Measurements from ENCODE around the gene TRMT1.

Gene TRMT1

DNA sequence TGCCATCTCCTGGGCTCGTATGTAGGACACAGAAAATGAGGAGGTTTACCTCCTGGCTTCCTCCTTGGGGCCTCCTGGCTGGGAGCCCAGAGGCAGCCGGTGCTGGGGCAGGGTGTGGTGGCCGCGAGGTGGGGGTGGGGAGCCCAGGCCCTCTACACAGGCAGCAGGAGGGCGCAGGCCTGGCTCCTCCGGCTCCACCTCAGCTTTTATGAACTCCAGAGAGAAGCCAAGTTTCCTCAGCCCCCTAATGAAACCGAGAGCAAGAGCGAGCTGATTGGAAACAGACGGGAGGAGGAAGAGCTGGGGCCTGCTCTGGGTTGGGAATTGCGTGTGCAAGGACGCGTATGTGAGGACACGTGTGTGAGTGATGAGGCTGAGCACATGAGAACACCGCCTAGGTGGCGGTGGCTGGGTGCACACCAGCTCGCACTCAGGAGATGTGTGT is 37.0 kb downstream of the TRMT1 start:
- Histone ChIP-seq H3K4me1 (ENCODE audit: insufficient read depth, low read length, severe bottlenecking) (no peaks in the 10 kb centered on the region), H3K36me3 (ENCODE audit: insufficient read depth, low read length) (no peaks in the 10 kb centered on the region), H3K4me2 (ENCODE audit: low read length) (no peak overlapping the region), H3K4me3 (ENCODE audit: low read depth, low read length, poor library complexity, severe bottlenecking) (no peak overlapping the region), H3K27me3 (ENCODE audit: insufficient read depth, low read length) (peaks cover 26% of the 10 kb centered on the region; the same call in 1 of the 2 replicates), H4K20me1 (ENCODE audit: insufficient read depth, low read length) (no peaks in the 10 kb centered on the region), H3F3A (ENCODE audit: insufficient read depth, low read length) (no peaks in the 10 kb centered on the region), H3K9me3 (ENCODE audit: low read length) (no peaks in the 10 kb centered on the region), H3K9me2 (ENCODE audit: low read depth, low read length) (no peaks in the 10 kb centered on the region), H3K79me2 (ENCODE audit: insufficient read depth, low read length) (no peaks in the 10 kb centered on the region), H3K9ac (ENCODE audit: low read length) (no peak overlapping the region), H3K27ac (ENCODE audit: low read depth, low read length, poor library complexity, severe bottlenecking) (no peak overlapping the region), H2AFZ (ENCODE audit: low read length) (no peak overlapping the region)
- TF ChIP-seq, protein P1, sequence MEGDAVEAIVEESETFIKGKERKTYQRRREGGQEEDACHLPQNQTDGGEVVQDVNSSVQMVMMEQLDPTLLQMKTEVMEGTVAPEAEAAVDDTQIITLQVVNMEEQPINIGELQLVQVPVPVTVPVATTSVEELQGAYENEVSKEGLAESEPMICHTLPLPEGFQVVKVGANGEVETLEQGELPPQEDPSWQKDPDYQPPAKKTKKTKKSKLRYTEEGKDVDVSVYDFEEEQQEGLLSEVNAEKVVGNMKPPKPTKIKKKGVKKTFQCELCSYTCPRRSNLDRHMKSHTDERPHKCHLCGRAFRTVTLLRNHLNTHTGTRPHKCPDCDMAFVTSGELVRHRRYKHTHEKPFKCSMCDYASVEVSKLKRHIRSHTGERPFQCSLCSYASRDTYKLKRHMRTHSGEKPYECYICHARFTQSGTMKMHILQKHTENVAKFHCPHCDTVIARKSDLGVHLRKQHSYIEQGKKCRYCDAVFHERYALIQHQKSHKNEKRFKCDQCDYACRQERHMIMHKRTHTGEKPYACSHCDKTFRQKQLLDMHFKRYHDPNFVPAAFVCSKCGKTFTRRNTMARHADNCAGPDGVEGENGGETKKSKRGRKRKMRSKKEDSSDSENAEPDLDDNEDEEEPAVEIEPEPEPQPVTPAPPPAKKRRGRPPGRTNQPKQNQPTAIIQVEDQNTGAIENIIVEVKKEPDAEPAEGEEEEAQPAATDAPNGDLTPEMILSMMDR (IDR thresholded peaks at IDR 0.05; ENCODE audit: low read length): no peak
- TF ChIP-seq EZH2 (IDR thresholded peaks at IDR 0.05; ENCODE audit: borderline replicate concordance, low read length): no peak

DNA sequence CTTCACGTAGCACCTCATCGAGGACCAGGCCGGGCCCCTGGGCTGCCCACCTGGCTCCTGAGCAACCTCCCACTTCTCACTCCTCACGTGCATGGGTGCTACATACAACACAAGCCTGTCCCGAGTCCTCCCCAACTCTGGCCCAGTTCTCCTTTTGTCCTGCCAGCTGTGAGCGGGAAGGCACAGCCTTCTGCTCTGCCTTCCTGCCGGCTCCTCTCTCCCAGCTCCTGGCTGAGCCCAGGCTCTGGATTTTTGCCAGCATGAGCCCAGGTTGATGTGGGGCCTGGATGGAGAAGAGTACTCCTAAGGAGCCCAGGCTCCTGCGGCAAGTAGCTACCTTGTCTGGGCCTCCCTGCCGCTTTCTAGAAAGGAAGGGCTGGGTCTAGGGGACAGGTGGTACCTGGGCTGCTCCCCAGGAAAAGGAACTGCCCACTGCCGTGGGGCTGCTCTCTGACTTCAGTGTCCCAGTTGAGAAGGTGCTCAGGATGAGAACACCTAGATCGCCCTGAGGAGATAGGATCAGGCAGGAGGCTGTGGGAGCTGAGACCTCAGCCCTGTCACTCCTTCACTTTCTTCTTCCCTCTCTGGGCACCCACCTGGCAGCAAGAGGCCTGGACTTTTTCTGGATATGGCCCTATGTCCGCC is 37.5 kb downstream of the TRMT1 start:
- H3K4me2 ChIP-seq (ENCODE audit: low read length): no peak overlapping the region
- no peak for TF ChIP-seq EZH2 (IDR thresholded peaks at IDR 0.05; ENCODE audit: borderline replicate concordance, low read length)
- TF ChIP-seq, protein P1 (IDR thresholded peaks at IDR 0.05; ENCODE audit: low read length): no peak
- no peaks in the 10 kb centered on the region for H3K4me1 ChIP-seq (ENCODE audit: insufficient read depth, low read length, severe bottlenecking)
- H3K4me3 ChIP-seq (ENCODE audit: low read depth, low read length, poor library complexity, severe bottlenecking): no peak overlapping the region
- no peaks in the 10 kb centered on the region for H3K79me2 ChIP-seq (ENCODE audit: insufficient read depth, low read length)
- no peak overlapping the region for H3K9ac ChIP-seq (ENCODE audit: low read length)
- peaks cover 25% of the 10 kb centered on the region; the same call in 1 of the 2 replicates for H3K27me3 ChIP-seq (ENCODE audit: insufficient read depth, low read length)
- H3K9me3 ChIP-seq (ENCODE audit: low read length): no peaks in the 10 kb centered on the region
- no peak overlapping the region for H3K27ac ChIP-seq (ENCODE audit: low read depth, low read length, poor library complexity, severe bottlenecking)
- H2AFZ ChIP-seq (ENCODE audit: low read length): no peak overlapping the region
- H4K20me1 ChIP-seq (ENCODE audit: insufficient read depth, low read length): no peaks in the 10 kb centered on the region
- H3F3A ChIP-seq (ENCODE audit: insufficient read depth, low read length): no peaks in the 10 kb centered on the region
- no peaks in the 10 kb centered on the region for H3K9me2 ChIP-seq (ENCODE audit: low read depth, low read length)
- H3K36me3 ChIP-seq (ENCODE audit: insufficient read depth, low read length): no peaks in the 10 kb centered on the region

DNA sequence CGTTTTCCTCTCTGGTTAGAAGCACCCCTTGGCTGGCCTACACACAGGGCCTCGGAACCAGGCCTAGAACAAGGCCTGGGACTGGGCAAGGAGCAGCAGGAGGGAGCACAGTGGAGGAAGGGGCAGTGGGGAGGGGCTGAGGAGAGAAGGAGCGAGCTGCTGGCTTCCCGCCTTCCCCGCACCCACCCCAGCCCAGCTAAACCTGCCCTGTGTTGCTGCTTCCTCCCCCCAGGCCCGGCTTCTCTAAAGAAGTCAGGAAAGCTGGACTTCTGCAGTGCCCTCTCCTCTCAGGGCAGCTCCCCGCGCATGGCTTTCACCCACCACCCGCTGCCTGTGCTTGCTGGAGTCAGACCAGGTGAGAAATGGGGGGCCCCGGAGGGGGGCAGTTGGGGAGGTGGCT is 38.2 kb downstream of the TRMT1 start:
- no peaks in the 10 kb centered on the region for H4K20me1 ChIP-seq (ENCODE audit: insufficient read depth, low read length)
- H3F3A ChIP-seq (ENCODE audit: insufficient read depth, low read length): no peaks in the 10 kb centered on the region
- H3K27me3 ChIP-seq (ENCODE audit: insufficient read depth, low read length): peaks cover 18% of the 10 kb centered on the region; the same call in 1 of the 2 replicates
- H3K36me3 ChIP-seq (ENCODE audit: insufficient read depth, low read length): no peaks in the 10 kb centered on the region
- H3K9me3 ChIP-seq (ENCODE audit: low read length): no peaks in the 10 kb centered on the region
- no peaks in the 10 kb centered on the region for H3K79me2 ChIP-seq (ENCODE audit: insufficient read depth, low read length)
- no peak overlapping the region for H2AFZ ChIP-seq (ENCODE audit: low read length)
- no peak overlapping the region for H3K9ac ChIP-seq (ENCODE audit: low read length)
- no peak overlapping the region for H3K27ac ChIP-seq (ENCODE audit: low read depth, low read length, poor library complexity, severe bottlenecking)
- no peaks in the 10 kb centered on the region for H3K9me2 ChIP-seq (ENCODE audit: low read depth, low read length)
- TF ChIP-seq, protein P1 (IDR thresholded peaks at IDR 0.05; ENCODE audit: low read length): no peak
- H3K4me1 ChIP-seq (ENCODE audit: insufficient read depth, low read length, severe bottlenecking): no peaks in the 10 kb centered on the region
- no peak overlapping the region for H3K4me3 ChIP-seq (ENCODE audit: low read depth, low read length, poor library complexity, severe bottlenecking)
- H3K4me2 ChIP-seq (ENCODE audit: low read length): no peak overlapping the region
